ENCODE results near the gene GDPD2.

The GDPD2 gene

DNA sequence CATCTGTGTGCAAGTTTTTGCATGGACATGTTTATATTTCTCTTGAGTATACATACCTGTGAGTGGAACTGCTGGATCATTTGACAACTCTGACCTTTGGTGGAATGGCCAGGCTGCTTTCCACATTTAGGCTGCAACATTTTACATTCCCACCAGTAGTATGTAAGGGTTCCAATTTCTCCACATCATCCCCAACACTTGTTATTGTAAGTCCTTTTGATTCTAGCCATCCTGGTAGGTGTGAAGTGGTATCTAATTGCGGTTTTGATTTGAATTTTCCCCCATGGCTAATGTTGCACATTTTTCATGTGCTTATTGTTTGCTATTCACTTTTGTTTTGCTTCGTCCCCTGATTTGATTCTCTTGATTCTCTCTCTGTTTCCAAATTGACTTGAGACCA, 37.9 kb downstream of the GDPD2 start:
- no peak for TF ChIP-seq EP300 (IDR thresholded peaks at IDR 0.05; ENCODE audit: borderline replicate concordance)
- TF ChIP-seq YY1 (IDR thresholded peaks at IDR 0.05; ENCODE audit: low read depth): no peak
- TF ChIP-seq, protein P1, sequence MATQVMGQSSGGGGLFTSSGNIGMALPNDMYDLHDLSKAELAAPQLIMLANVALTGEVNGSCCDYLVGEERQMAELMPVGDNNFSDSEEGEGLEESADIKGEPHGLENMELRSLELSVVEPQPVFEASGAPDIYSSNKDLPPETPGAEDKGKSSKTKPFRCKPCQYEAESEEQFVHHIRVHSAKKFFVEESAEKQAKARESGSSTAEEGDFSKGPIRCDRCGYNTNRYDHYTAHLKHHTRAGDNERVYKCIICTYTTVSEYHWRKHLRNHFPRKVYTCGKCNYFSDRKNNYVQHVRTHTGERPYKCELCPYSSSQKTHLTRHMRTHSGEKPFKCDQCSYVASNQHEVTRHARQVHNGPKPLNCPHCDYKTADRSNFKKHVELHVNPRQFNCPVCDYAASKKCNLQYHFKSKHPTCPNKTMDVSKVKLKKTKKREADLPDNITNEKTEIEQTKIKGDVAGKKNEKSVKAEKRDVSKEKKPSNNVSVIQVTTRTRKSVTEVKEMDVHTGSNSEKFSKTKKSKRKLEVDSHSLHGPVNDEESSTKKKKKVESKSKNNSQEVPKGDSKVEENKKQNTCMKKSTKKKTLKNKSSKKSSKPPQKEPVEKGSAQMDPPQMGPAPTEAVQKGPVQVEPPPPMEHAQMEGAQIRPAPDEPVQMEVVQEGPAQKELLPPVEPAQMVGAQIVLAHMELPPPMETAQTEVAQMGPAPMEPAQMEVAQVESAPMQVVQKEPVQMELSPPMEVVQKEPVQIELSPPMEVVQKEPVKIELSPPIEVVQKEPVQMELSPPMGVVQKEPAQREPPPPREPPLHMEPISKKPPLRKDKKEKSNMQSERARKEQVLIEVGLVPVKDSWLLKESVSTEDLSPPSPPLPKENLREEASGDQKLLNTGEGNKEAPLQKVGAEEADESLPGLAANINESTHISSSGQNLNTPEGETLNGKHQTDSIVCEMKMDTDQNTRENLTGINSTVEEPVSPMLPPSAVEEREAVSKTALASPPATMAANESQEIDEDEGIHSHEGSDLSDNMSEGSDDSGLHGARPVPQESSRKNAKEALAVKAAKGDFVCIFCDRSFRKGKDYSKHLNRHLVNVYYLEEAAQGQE (IDR thresholded peaks at IDR 0.05; ENCODE audit: low read depth): no peak
- TF ChIP-seq TAF1 (IDR thresholded peaks at IDR 0.05; ENCODE audit: low read depth): no peak
- TF ChIP-seq, protein P2, sequence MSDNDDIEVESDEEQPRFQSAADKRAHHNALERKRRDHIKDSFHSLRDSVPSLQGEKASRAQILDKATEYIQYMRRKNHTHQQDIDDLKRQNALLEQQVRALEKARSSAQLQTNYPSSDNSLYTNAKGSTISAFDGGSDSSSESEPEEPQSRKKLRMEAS (IDR thresholded peaks at IDR 0.05): no peak
- no peak for TF ChIP-seq NFIC (IDR thresholded peaks at IDR 0.05)
- TF ChIP-seq RAD21 (IDR thresholded peaks at IDR 0.05; ENCODE audit: low read depth): no peak
- TF ChIP-seq TCF12 (IDR thresholded peaks at IDR 0.05; ENCODE audit: low read depth): no peak
- TF ChIP-seq EGR1 (IDR thresholded peaks at IDR 0.05): no peak
- TF ChIP-seq, protein P3, sequence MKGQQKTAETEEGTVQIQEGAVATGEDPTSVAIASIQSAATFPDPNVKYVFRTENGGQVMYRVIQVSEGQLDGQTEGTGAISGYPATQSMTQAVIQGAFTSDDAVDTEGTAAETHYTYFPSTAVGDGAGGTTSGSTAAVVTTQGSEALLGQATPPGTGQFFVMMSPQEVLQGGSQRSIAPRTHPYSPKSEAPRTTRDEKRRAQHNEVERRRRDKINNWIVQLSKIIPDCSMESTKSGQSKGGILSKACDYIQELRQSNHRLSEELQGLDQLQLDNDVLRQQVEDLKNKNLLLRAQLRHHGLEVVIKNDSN (IDR thresholded peaks at IDR 0.05): no peak

DNA sequence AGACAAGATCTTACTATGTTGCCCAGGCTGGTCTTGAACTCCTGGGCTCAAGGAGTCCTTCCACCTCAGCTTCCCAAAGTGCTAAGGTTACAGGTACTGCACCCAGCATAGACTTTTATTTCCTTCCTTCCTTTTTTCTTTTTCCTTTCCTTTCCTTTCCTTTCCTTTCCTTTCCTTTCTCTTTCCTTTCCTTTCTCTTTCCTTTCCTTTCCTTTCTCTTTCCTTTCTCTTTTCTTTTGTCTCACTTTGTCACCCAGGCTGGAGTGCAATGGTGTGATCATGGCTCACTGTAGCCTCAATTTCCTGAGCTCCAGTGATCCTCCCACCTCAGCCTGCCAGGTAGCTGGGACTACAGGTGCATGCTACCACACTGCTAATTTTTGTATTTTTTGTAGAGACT, 40.9 kb downstream of the GDPD2 start:
- TF ChIP-seq EP300 (IDR thresholded peaks at IDR 0.05; ENCODE audit: borderline replicate concordance) (no peak), CEBPB (IDR thresholded peaks at IDR 0.05) (no peak), RAD21 (IDR thresholded peaks at IDR 0.05; ENCODE audit: low read depth) (no peak), CREB1 (IDR thresholded peaks at IDR 0.05; ENCODE audit: low read depth) (no peak), NFIC (IDR thresholded peaks at IDR 0.05) (no peak), EGR1 (IDR thresholded peaks at IDR 0.05) (no peak), TCF12 (IDR thresholded peaks at IDR 0.05; ENCODE audit: low read depth) (no peak)
- TF ChIP-seq, protein P2 (IDR thresholded peaks at IDR 0.05): no peak
- TF ChIP-seq, protein P1 (IDR thresholded peaks at IDR 0.05; ENCODE audit: low read depth): no peak
- TF ChIP-seq, protein P3 (IDR thresholded peaks at IDR 0.05): no peak

DNA sequence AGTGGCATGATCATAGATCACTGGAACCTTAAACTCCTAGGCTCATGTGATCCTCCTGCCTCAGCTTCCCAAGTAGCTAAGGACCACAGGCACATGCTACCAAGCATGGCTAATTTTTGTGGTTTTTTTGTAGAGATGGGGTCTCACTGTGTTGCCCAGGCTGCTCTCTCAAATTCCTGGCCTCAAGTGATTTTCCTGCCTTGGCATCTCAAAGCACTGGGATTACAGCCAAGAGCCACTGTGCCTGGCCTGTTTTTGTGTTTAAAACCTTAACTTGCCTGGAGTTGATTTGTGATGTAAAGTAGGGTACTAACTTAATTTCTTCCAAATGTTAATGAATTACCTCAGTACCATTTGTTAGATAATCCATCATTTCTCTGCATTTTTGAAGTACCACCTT, 43.9 kb downstream of the GDPD2 start:
- TF ChIP-seq, protein P3 (IDR thresholded peaks at IDR 0.05): no peak
- TF ChIP-seq EGR1 (IDR thresholded peaks at IDR 0.05) (no peak), TEAD4 (IDR thresholded peaks at IDR 0.05) (no peak), NFIC (IDR thresholded peaks at IDR 0.05) (no peak), TAF1 (IDR thresholded peaks at IDR 0.05; ENCODE audit: low read depth) (no peak), YY1 (IDR thresholded peaks at IDR 0.05; ENCODE audit: low read depth) (no peak), FOXM1 (IDR thresholded peaks at IDR 0.05; ENCODE audit: borderline replicate concordance, low read depth) (no peak), CREB1 (IDR thresholded peaks at IDR 0.05; ENCODE audit: low read depth) (no peak), EP300 (IDR thresholded peaks at IDR 0.05; ENCODE audit: borderline replicate concordance) (no peak), RAD21 (IDR thresholded peaks at IDR 0.05; ENCODE audit: low read depth) (no peak), TCF12 (IDR thresholded peaks at IDR 0.05; ENCODE audit: low read depth) (no peak), CEBPB (IDR thresholded peaks at IDR 0.05) (no peak)
- TF ChIP-seq, protein P2 (IDR thresholded peaks at IDR 0.05): no peak

DNA sequence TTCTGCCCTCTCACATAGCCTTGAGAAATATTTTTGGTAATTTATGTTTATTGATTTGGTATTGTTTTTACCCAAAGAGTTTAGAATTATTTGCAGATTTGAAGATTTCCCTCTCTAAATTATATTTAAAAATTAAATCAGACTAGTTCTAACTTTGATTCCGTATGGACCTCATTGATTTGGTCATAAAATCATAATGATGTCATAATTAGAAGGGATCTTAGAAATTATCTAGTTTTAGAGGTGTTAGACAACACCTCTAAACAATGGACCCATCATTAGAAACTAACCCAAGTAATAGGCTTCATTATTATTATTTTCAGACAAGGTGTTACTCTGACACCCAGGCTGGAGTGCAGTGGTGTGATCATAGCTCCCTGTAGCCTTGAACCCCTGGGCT, 45.6 kb downstream of the GDPD2 start:
- no peak for TF ChIP-seq ZBTB7A (IDR thresholded peaks at IDR 0.05; ENCODE audit: low read depth)
- TF ChIP-seq, protein P1 (IDR thresholded peaks at IDR 0.05; ENCODE audit: low read depth): no peak
- TF ChIP-seq YY1 (IDR thresholded peaks at IDR 0.05; ENCODE audit: low read depth): no peak
- TF ChIP-seq FOXM1 (IDR thresholded peaks at IDR 0.05; ENCODE audit: borderline replicate concordance, low read depth): no peak
- TF ChIP-seq NFIC (IDR thresholded peaks at IDR 0.05): no peak

All from Ishikawa (cell line).